KG1 (cell line): ENCODE data around the gene NME4.
"Not testable (repeated sequence)": the region's sequence is repeated elsewhere in the genome, so short reads cannot be mapped to it uniquely, and the experiment has no call there.

Source experiments
- DNase-seq: peaks from one replicate; lab custom pipeline; 2025; lab: John Stamatoyannopoulos, UW

The NME4 gene

DNA sequence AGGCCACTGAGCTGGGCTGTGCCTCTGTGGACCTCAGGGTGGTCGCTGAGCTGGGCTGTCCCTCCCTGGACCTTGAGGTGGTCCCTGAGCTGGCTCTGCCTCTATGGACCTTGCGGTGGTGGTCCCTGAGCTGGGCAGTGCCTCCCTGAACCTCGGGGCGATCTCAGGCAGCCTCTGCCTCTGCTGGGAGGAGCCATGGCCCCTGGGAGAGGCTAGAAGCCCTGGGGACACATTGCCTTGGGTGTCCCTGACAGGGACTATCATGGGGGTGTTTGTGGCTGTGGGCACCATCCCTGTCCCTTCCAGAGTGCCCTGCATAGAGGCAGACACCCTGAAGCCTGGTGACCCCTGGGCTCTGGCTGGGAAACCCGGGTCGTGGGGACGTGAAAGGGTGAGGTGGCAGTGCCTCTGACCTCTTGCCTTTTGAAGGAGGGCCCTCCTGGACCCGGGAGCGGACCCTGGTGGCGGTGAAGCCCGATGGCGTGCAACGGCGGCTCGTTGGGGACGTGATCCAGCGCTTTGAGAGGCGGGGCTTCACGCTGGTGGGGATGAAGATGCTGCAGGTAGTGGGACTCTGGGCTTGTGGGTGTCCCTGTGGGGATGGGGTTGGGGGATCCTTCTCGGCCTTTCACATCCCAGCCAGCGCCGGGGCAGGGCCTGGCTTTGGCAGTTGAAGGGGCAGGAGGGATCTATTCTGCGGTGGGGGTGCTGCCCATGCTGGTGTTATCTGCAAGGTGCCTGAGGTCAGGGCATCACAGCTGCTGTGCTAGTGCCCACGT is 1.8 kb downstream of the NME4 start:
- no peak for DNase-seq

DNA sequence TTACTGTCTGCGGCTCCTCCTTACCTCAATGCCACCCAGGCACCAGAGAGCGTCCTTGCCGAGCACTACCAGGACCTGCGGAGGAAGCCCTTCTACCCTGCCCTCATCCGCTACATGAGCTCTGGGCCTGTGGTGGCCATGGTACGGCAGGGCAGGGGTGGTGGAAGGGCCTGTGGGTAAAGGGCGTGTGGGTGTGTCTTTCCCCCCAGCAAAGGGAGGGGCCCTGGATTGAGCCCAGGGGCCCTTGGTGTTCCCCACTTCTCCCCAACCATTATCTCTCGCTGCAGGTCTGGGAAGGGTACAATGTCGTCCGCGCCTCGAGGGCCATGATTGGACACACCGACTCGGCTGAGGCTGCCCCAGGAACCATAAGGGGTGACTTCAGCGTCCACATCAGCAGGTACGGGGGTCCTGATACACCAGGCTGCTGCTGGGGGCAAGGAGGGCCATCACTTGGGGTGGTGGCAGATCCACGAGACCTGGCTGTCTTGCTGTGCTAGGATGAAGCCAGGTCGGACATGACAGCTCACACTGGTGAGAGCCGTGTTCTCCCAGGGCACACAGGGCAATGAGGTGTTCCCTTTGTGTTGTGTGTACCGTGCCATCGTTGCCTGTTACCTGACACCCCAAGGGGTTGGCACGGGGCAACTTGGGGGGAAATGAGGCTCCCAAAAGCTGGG is 2.5 kb downstream of the NME4 start:
- DNase-seq, result no peak

DNA sequence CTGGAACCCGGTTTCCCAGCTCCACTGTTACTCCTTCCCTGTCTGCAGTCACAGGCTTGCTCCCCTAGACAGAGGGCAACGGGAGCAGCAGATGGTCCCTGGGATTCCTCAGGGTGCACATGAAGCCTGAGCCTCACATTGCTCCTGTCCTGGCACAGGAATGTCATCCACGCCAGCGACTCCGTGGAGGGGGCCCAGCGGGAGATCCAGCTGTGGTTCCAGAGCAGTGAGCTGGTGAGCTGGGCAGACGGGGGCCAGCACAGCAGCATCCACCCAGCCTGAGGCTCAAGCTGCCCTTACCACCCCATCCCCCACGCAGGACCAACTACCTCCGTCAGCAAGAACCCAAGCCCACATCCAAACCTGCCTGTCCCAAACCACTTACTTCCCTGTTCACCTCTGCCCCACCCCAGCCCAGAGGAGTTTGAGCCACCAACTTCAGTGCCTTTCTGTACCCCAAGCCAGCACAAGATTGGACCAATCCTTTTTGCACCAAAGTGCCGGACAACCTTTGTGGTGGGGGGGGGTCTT is 3.1 kb downstream of the NME4 start:
- DNase-seq, result no peak

DNA sequence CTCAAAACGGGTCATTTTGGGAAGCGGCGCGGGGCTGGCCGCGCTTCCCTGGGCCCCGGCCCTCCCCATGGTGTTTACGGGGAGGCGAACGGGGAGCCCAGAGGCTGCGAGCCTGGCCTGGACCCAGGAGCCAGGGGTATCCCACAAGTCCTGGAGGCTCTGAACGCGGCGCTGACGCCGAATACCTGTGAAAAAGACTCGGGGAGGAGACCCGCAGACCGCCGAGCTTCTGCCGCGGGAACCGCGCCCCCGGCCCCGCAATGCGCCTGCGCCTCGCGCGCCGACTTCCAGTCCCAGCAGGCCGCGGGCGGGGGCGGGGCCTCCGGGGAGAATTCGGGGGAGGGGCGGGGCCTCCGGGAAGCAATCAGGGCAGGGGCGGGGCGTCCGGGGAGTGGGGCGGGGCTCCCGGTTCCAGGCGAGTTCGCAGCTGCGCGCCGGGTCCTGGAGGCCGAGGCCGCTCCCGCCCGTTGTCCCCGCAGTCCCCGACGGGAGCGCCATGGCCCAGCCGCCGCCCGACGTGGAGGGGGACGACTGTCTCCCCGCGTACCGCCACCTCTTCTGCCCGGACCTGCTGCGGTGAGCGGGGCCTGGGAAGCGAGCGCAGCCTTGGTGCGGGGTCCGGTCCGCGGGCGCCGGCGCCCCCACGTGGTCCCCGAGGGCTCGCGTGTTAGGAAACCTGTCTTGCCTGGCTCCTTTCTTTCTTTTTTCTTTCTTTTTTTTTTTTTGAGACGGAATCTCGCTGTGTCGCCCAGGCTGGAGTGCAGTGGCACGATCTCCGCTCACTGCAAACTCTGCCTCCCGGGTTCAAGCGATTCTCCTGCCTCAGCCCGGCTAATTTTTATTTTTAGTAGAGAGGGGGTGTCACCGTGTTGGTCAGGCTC is 4.7 kb downstream of the NME4 start, which contains the start of gene DECR2:
TSS of gene DECR2 (plus strand) at position 418 of the 881 bp plus-strand sequence. CDS start at position 497, 79 bp downstream.
- DNase-seq, result peak; percentile 89

DNA sequence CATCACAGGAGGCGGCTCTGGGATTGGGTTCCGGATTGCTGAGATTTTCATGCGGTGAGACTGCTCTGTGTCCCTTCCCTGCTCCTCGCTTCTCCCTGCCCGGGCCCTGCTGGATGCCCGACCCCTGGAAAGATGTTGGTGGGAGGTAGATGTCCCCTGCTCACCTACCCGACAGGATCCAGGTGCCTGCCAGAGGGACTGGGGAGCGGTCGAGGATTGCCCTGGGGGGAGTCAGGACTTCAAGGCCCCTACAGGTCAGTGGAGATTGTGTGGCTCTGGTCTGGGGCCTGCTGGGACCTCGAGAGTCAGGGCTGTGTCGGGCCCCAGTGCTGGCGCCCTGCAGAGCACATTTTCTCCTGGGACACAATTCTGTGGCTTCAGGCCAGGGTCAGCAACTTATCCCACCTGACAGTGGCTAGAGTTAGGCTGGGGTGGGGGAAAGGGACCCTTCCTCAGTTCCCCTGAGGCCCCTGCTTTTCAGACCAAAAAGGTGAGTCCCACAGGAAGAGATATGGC is 8.0 kb downstream of the NME4 start:
- no peak for DNase-seq

DNA sequence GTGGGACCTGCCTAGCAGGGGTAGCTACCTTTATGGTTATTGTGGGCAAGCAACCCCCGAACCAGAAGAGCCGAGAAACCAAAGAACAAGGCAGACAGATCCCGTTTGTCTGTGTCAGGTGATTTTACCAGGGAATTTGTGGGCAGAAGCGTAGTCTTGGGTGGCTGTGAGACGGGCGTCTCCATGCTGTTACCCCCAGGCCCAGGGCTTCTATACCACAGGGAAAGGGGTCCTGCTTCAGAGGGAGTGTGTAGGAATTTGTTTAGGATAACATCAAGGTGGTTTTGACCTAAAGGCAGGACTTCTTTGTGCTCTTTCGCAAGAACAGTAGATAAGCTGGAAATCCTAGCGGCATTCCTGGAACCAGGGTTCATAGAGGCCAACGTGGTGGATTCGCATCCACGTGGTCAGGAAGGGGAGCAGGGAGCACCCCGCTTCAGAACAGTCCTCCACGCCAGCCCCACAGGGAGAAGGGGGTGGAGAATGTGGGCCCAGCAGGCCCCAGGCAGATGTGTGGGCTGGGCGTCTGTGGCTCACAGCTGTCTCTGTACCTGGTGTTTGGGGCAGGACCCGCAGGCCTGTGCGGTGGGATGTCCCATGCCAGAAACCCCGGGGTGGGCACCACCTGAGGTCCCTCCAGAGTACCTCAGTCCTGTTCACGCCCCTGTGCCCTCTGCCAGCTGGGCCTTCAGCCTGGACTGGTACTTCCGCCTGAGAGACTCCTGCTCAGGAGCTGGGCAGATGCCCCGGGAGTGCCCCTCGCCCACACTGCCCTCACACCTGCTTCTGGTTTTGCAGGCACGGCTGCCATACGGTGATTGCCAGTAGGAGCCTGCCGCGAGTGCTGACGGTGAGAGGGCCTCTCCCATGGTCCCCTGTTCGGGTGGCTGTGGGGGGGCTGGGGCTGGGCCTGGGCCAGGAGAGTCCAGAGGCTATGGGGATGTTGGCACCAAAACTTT is 8.8 kb downstream of the NME4 start:
- no peak for DNase-seq

DNA sequence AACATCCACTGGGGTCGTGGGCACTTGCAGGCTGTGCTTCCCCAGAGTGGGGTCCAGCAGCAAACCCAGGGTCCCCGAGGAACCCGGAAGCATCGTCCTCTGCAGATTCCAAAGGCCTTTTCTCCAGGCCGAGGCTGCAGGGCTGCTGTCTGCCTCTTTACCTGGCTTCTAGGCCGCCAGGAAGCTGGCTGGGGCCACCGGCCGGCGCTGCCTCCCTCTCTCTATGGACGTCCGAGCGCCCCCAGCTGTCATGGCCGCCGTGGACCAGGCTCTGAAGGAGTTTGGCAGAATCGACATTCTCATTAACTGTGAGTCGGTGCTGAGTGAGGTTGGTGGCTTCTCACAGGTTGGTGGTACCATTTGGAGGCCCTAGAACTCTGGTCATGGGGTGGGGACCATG is 10.3 kb downstream of the NME4 start:
- no peak for DNase-seq

DNA sequence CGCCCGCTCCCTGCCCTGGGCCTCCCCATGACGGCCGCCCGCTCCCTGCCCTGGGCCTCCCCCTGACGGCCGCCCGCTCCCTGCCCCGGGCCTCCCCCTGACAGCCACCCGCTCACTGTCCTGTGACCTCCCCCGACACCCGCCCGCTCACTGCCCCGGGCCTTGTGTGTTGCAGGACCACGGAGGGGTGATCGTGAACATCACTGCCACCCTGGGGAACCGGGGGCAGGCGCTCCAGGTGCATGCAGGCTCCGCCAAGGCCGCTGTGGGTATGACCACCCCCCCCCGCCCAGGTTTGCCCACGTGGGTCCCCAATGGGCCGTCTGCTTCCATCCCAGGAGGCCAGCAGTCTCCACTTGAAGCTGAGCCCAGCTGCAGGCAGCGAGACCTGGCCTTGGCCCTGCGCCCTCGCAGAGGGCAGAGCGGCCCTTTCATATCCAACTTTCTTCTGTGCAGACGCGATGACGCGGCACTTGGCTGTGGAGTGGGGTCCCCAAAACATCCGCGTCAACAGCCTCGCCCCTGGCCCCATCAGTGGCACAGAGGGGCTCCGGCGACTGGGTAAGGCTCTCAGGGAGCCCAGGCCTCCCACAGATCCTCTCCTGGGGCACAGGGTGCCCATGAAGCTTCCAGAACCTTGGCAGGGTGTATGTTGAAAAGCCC is 13.6 kb downstream of the NME4 start:
- DNase-seq, result no peak

DNA sequence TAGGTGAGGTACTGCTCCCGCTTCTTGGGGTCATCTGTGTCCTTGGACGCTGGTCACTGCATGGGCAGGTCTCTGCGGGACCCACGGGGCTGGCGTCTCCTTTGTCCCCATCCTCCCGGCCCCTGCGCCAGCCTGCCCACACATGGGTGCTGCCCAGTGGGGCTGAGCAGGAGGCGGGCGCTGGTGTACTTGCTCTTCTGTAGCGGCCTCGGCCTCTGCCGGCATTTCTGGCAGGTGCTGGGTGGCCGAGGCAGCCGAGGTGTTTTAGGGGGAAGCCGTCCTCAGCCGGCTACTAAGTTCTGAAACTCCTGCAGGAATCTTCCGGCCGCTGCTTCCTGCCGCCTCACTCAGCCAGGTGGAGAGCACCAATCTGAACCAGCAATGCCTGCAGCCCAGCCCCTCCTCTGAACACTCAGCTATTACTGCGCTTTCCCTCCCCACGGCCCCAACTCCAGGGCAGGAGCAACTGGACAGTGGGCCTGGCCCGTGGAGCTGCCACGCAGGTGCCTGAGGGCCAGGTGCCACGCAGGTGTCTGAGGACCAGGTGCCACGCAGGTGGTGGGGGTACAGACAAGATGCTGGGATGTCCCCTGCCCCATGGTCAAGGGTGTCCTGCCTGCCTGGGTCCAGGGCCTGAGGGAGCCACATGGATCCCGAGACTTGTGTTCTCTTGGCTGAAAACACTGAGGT is 14.7 kb downstream of the NME4 start:
- no peak for DNase-seq

DNA sequence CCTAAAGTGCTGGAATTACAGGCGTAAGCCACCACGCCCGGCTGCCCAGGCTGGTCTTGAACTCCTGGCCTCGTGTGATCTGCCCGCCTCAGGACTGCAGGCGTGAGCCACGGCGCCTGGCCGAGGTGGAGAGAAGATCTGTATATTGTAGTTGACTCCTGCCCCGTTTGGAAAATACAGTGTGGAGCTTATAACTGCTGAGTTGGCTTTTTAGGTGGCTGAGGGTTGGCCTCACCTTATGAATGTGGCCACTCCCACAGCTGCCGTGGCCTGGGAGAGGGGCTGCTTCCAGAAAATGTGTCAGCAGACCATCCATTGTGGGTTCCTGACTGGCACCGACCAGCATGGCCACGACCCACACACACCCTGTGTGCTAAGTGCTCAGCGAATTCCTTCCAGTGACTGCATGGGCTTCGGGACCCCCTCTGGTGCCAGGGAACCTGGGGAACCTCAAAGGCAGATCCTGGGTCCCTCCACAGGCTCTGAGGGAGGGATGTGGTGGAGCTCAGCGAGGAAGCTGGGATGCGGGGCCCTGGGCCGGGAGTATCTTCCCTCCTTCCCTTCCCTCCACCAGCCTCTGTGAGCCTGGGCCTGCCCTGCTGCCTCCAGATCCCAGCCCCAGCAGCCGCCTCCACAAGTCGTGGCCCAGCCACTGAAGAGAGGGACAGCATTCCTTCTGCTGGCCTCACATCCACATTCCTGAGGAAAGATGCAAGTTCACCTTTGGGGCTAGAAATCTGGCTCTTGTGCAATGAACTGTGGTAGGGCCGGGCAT is 17.6 kb downstream of the NME4 start:
- DNase-seq, result no peak

DNA sequence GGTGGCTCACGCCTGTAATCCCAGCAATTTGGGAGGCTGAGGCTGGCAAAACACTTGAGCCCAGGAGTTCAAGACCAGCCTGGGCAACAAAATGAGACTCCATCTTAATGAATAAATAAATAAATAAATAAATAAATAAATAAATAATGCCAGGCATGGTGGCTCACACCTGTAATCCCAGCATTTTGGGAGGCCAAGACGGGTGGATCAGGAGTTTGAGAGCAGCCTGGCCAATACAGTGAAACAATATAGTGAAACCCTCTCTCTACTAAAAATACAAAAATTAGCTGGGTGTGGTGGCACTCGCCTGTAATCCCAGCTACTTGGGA is 18.1 kb downstream of the NME4 start:
- not testable (repeated sequence) for DNase-seq

DNA sequence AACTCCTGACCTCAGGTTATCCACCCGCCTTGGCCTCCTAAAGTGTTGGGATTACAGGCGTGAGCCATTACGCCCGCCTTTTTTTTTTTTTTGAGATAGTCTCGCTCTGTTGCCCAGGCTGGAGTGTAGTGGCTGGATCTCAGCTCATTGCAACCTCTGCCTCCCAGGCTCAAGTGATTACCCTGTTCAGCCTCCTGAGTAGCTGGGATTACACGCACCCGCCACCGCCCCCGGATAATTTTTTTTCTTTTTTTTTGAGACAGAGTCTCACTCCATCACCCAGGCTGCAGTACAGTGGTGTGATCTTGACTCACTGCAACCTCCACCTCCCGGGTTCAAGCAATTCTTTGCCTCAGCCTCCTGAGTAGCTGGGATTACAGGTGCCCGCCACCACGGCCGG is 25.2 kb downstream of the NME4 start:
- DNase-seq, result not testable (repeated sequence)

DNA sequence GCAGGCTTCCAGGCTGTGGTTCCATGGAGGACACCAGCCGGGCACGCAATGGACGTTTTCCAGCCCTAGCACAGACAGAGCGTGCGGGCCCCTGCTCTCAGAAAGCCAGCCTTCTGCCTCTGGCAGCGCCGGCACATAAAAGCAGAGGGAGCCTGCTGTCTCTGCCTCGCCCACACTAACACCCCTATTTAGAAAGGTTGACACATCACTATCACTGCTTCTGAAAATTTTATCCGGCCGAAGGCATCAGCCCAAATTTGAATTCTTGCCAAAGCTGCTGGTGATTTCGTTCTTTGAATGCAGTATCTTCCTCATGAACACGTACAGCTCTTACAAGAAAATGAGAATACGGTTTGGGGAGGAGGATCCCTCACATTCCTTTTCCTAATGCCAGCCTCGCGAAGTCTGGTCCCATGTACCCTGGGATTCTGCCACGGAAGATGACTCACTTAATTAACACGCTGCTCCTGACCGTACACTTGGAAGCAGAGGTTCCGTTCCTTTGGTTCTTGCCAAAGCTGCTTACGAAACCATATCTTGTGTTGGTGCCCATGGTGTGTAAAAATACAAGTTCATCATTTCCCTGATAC is 27.1 kb downstream of the NME4 start:
- DNase-seq, result no peak

DNA sequence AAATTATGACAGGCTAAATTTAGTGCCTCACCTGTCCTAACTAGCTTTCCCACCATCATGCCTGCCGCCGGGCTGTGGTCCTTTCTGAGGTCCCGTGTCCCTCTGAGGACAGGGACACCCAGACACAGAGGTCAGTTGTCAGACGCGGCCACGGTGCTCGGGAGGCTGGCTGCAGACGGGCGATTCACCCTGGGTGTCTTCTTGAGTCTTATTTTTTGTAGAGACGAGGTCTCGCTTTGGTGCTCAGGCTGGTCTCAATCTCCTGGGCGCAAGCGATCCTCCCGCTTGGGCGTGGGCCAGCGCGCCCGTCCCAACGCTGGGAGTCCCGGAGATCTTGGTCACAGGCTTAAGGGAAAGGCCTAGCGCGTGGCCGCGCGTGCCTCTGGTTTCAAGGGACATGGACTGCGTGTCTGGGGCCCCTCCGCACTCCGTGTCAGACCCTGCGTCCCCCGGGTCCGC is 27.7 kb downstream of the NME4 start:
- DNase-seq, result no peak

DNA sequence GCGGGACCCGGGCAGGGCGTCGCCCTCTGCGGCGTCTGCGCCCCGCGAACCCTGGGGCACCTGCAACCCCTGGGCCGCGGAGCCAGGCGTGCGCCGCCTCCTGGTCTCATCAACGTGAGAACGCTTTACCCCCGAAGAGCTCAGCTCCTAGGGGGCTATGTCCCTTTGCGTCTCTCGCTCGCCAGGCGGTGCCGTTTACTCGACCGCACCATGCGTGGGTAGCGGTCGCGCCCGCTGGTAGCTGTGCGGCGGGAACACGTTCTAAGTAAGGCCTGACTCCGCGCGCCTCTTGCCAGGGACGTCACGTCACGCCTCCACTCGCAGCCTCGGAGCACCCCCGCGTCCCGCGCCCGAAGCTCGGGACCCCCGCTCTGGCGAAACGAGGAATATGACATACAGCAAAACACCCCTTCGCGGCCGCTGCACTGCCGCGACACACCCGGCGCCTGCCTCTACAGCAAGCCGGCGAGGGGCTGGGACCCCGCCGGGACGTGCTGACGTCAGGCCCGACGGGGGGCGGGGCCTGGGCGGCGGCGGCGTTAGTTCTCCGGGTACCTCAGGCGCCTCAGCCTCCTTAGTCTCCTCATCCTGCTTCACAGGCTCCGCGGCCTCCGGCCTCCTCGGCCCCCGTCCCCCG is 28.2 kb downstream of the NME4 start, which contains the start of gene RAB11FIP3:
TSS of gene RAB11FIP3 (plus strand) at position 568 of the 637 bp plus-strand sequence. CDS start 358 bp downstream, outside the sequence.
- DNase-seq, result peak; percentile 68

DNA sequence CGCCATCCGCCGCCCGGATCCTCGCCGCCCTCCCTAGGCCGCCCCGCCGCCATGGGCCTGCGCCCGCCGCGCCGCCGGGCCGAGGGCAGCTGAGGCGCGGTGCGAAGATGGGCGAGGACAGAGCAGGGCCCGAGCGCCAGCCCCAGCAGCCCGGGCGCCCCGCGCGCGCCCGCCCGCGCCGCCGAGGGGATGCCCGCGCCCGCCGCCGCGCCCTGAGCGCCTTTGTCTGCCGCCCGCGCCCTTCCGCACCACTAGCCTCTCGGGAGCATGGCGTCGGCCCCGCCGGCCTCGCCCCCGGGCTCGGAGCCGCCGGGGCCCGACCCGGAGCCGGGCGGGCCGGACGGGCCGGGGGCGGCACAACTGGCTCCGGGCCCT is 28.7 kb downstream of the NME4 start:
- DNase-seq, result no peak

DNA sequence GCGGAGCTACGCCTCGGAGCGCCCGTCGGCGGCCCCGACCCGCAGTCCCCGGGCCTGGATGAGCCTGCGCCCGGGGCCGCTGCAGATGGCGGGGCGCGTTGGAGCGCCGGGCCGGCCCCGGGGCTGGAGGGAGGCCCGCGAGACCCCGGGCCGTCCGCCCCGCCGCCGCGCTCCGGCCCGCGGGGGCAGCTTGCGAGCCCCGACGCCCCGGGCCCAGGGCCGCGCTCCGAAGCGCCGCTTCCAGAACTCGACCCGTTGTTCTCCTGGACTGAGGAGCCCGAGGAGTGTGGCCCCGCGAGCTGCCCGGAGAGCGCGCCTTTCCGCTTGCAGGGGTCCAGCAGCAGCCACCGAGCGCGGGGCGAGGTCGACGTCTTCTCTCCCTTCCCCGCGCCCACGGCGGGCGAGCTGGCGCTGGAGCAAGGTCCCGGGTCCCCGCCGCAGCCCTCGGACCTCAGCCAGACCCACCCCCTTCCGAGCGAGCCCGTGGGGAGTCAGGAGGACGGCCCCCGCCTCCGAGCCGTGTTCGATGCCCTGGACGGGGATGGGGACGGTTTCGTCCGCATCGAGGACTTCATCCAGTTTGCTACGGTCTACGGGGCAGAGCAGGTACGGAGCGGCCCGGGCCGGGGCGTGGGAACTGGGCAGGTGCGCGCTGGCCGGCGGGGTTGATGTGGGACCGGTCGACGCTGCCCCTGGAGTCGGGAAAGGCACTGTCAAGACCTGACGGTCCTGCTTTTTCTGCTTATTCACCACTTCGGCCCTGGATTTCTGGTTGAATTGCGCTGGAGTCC is 29.3 kb downstream of the NME4 start:
- DNase-seq, result no peak
